Natural killer cell (primary cell): ENCODE results near the gene STAMBP. TPM values are rescaled to one million over a fixed set of nuclear protein-coding genes. Genes with fewer than 3 reads are reported as not detected.

Experiments
- ATAC-seq, 3 donors: fragments of 150-1000 bp in 2 of 3; fragments of 200-7000 bp in 1 of 3; cut with Tn5 transposase; 1 replicate in 1 of 3; 2 replicates in 2 of 3; pipeline ENCODE4 v1.10.0; 2021; ENCODE audit warnings: mild to moderate bottlenecking in 2 of 3, moderate library complexity in 2 of 3
- DNase-seq, 2 donors: peaks; one replicate each; pipeline versions ENCODE4 v3.0.0 to v3.0.0-alpha.2; 2013 to 2021; ENCODE audit warnings: mixed read lengths in 1 of 2
- H3K27ac ChIP-seq: one replicate; pipeline ENCODE4 v1.5.1; 2013; ENCODE audit warnings: mild to moderate bottlenecking, low read length
- H3K27me3 ChIP-seq: one replicate; pipeline ENCODE4 v1.6.1; 2013; ENCODE audit warnings: low read length; ENCODE audit not compliant: control insufficient read depth, insufficient read depth
- H3K36me3 ChIP-seq: one replicate; pipeline ENCODE4 v1.6.1; 2013; ENCODE audit warnings: low read length; ENCODE audit not compliant: control insufficient read depth, insufficient read depth
- H3K4me1 ChIP-seq: one replicate; pipeline ENCODE4 v1.6.1; 2013; ENCODE audit warnings: low read length; ENCODE audit not compliant: control insufficient read depth, insufficient read depth
- H3K4me3 ChIP-seq: one replicate; pipeline ENCODE4 v1.5.1; 2013; ENCODE audit warnings: low read length
- H3K9me3 ChIP-seq: one replicate; pipeline ENCODE4 v1.6.1; 2013; ENCODE audit warnings: low read length; ENCODE audit not compliant: control insufficient read depth, insufficient read depth
- H3K27ac Mint-ChIP-seq, 2 donors: one replicate each; pipeline ENCODE4 v1.8.0; 2022; ENCODE audit warnings: mild to moderate bottlenecking in 2 of 2, mixed read lengths in 2 of 2, moderate library complexity in 1 of 2
- H3K27me3 Mint-ChIP-seq, 2 donors: one replicate each; pipeline ENCODE4 v1.8.0; 2022; ENCODE audit warnings: low read depth in 2 of 2, mixed read lengths in 2 of 2
- H3K36me3 Mint-ChIP-seq: one replicate; pipeline ENCODE4 v1.8.0; 2022; ENCODE audit warnings: mixed read lengths
- H3K4me1 Mint-ChIP-seq, 2 donors: one replicate each; pipeline ENCODE4 v1.8.0; 2022; ENCODE audit warnings: mixed read lengths in 2 of 2
- H3K4me3 Mint-ChIP-seq: one replicate; pipeline ENCODE4 v1.8.0; 2022; ENCODE audit warnings: mild to moderate bottlenecking, moderate library complexity, mixed read lengths
- H3K9me3 Mint-ChIP-seq, 2 donors: one replicate each; pipeline ENCODE4 v1.8.0; 2022; ENCODE audit warnings: mixed read lengths in 2 of 2
- CTCF ChIP-seq: fragments of 200-600 bp; IDR thresholded peaks from one replicate; pipeline ENCODE4 v1.8.0; 2022; ENCODE audit warnings: antibody characterized with exemption
- WGBS: methylation state at CpG from one replicate; pipeline ENCODE4 v1.1.7; 2013; ENCODE audit warnings: missing lambda C conversion rate; ENCODE audit not compliant: insufficient coverage; 5-methylcytosine and 5-hydroxymethylcytosine counted together
- intact Hi-C: fragments of 100-400 bp; cut with micrococcal nuclease; formaldehyde crosslinking; loops from one replicate; pipeline ENCODE4 v1.14.2; 2022
- total RNA-seq, 4 donors: library from RNA; stranded (reverse); fragments of 120-200 nt in 1 of 4; gene quantifications; one replicate each; pipeline versions ENCODE4 v1.2.3 to v1.2.4, GENCODE V29; 2013 to 2022

Gene STAMBP
- total RNA-seq, 3 donors from 2014 or later (not counting 1 experiment from before 2014, with no cell fraction given): 23.8 to 27.3 (median 25.3) TPM

- H3K27ac ChIP-seq: no peak overlapping the region
- no peak overlapping the region for H3K27ac Mint-ChIP-seq
These were observed 13.9 kb downstream of the STAMBP start for GRCh38 chr2:73842739-73843019.

GRCh38 chr2:73844087-73844486 is 15.3 kb downstream of the STAMBP start:
- Histone ChIP-seq H3K27ac (no peak overlapping the region), H3K4me3 (no peak overlapping the region), H3K36me3 (peaks cover 44% of the 10 kb centered on the region), H3K9me3 (no peaks in the 10 kb centered on the region), H3K4me1 (no peaks in the 10 kb centered on the region), H3K27me3 (no peaks in the 10 kb centered on the region)
- WGBS: 22% methylated on average over 2 of the region's 2 CpGs
- H3K27me3 Mint-ChIP-seq: no peaks in the 10 kb centered on the region
- intact Hi-C loops: no loop called here
- H3K4me1 Mint-ChIP-seq: peaks cover 19 to 21% of the 10 kb centered on the region in 2 donors
- no peak overlapping the region for H3K4me3 Mint-ChIP-seq
- ATAC-seq (no peak), DNase-seq (no peak)
- H3K27ac Mint-ChIP-seq: no peak overlapping the region
- peaks cover 22% of the 10 kb centered on the region for H3K36me3 Mint-ChIP-seq
- no peak for TF ChIP-seq CTCF
- no peaks in the 10 kb centered on the region for H3K9me3 Mint-ChIP-seq

More at GRCh38 chr2:73842739-73843019, 13.9 kb downstream of the STAMBP start:
- H3K4me1 ChIP-seq: no peaks in the 10 kb centered on the region
- H3K9me3 ChIP-seq: no peaks in the 10 kb centered on the region
- Mint-ChIP-seq H3K9me3 (no peaks in the 10 kb centered on the region), H3K4me1 (peaks cover 19 to 34% of the 10 kb centered on the region in 2 donors), H3K27me3 (no peaks in the 10 kb centered on the region), H3K36me3 (peaks cover 22% of the 10 kb centered on the region), H3K4me3 (no peak overlapping the region)
- intact Hi-C loops: no loop called here
- ATAC-seq (no peak), DNase-seq (no peak)
- TF ChIP-seq CTCF: no peak
- WGBS: 100% methylated on average over 1 of the region's 1 CpG
- H3K27me3 ChIP-seq: no peaks in the 10 kb centered on the region
- H3K4me3 ChIP-seq: no peak overlapping the region
- H3K36me3 ChIP-seq: peaks cover 33% of the 10 kb centered on the region

GRCh38 chr2:73850009-73850408 is 21.2 kb downstream of the STAMBP start:
- Mint-ChIP-seq H3K27ac (no peak overlapping the region), H3K36me3 (peaks cover 27% of the 10 kb centered on the region), H3K4me3 (no peak overlapping the region), H3K9me3 (no peaks in the 10 kb centered on the region), H3K27me3 (no peaks in the 10 kb centered on the region), H3K4me1 (no peaks in the 10 kb centered on the region)
- no peak for ATAC-seq
- intact Hi-C loops: no loop called here
- DNase-seq: no peak
- WGBS: 98% methylated on average over 2 of the region's 2 CpGs
- no peak overlapping the region for H3K27ac ChIP-seq
- no peaks in the 10 kb centered on the region for H3K9me3 ChIP-seq
- no peak overlapping the region for H3K4me3 ChIP-seq
- no peaks in the 10 kb centered on the region for H3K27me3 ChIP-seq
- peaks cover 75% of the 10 kb centered on the region for H3K36me3 ChIP-seq
- no peaks in the 10 kb centered on the region for H3K4me1 ChIP-seq
- TF ChIP-seq CTCF: no peak

GRCh38 chr2:73851274-73851673 is 22.5 kb downstream of the STAMBP start:
- TF ChIP-seq CTCF: no peak
- peaks cover 27% of the 10 kb centered on the region for H3K36me3 Mint-ChIP-seq
- no peaks in the 10 kb centered on the region for H3K4me1 Mint-ChIP-seq

More at GRCh38 chr2:73851274-73851673, 22.5 kb downstream of the STAMBP start:
- peak in 1 of 3 donors; percentile 40 for ATAC-seq
- Histone ChIP-seq H3K4me1 (no peaks in the 10 kb centered on the region), H3K9me3 (no peaks in the 10 kb centered on the region), H3K27me3 (no peaks in the 10 kb centered on the region), H3K4me3 (no peak overlapping the region), H3K27ac (no peak overlapping the region), H3K36me3 (peaks cover 74% of the 10 kb centered on the region)
- Mint-ChIP-seq H3K4me3 (no peak overlapping the region), H3K9me3 (no peaks in the 10 kb centered on the region), H3K27ac (no peak overlapping the region), H3K27me3 (no peaks in the 10 kb centered on the region)
- DNase-seq: peak in 1 of 2 donors; percentile 37
- WGBS: 87% methylated on average over 3 of the region's 3 CpGs
- intact Hi-C loops: no loop called here
